ENCODE data around the gene LMX1A. TPM values are rescaled to one million over a fixed set of nuclear protein-coding genes. Genes with fewer than 3 reads are reported as not detected.

Gene LMX1A
- total and polyA plus RNA-seq, 2 of the 13 experiments (the other 11 are each of a cell fraction or from before 2014, with no cell fraction given) = 0.07 TPM; not detected in 1

GRCh38 chr1:165325460-165326203 lies 30.9 kb downstream of the LMX1A start:
- ChIA-PET POLR2A (no interaction called here), CTCF (ENCODE audit: low intra/inter-chr PET ratio, low total read pairs) (no interaction called here)
- WGBS (ENCODE audit: low lambda C conversion rate) = 40% methylated on average over 7 of the region's 7 CpGs
- Histone ChIP-seq H2AFZ (ENCODE audit: low read length) (no peak overlapping the region), H3K4me2 (ENCODE audit: low read depth, low read length) (no peak overlapping the region), H3K4me1 (ENCODE audit: insufficient read depth, low read length) (peaks cover 16% of the 10 kb centered on the region), H3K27ac (ENCODE audit: extremely low read length, insufficient read depth, low read length) (no peak overlapping the region), H3K9me3 (ENCODE audit: low read length) (no peaks in the 10 kb centered on the region), H3K36me3 (replicated peaks in 1 of 2; ENCODE audit: control insufficient read depth in 1 of 2, insufficient read depth in 2 of 2, low read length in 2 of 2) (no peaks in the 10 kb centered on the region), H4K20me1 (ENCODE audit: insufficient read depth, low read length) (no peaks in the 10 kb centered on the region), H3K4me3 (replicated peaks in 1 of 3; ENCODE audit: insufficient read depth in 1 of 3, low read depth in 2 of 3, low read length in 3 of 3) (no peak overlapping the region), H3K79me2 (ENCODE audit: insufficient read depth, low read length) (no peaks in the 10 kb centered on the region), H3K9ac (ENCODE audit: insufficient read depth, low read depth, low read length) (no peak overlapping the region), H3K27me3 (ENCODE audit: control insufficient read depth in 1 of 2, insufficient read depth in 2 of 2, low read length in 2 of 2) (no peaks in the 10 kb centered on the region)
- BruUV-seq (replicated peaks) = no TSS peak
- TF ChIP-seq PHF8 (CRISPR knock-in tag; IDR thresholded peaks at IDR 0.05) = no peak
- TF ChIP-seq ZNF251 (CRISPR knock-in tag; IDR thresholded peaks at IDR 0.05) = no peak
- TF ChIP-seq NFE2 (CRISPR knock-in tag; IDR thresholded peaks at IDR 0.05) = no peak
- no peak for TF ChIP-seq DPF2 (CRISPR knock-in tag; IDR thresholded peaks at IDR 0.05; ENCODE audit: borderline replicate concordance, low read depth)
- TF ChIP-seq, protein P1, sequence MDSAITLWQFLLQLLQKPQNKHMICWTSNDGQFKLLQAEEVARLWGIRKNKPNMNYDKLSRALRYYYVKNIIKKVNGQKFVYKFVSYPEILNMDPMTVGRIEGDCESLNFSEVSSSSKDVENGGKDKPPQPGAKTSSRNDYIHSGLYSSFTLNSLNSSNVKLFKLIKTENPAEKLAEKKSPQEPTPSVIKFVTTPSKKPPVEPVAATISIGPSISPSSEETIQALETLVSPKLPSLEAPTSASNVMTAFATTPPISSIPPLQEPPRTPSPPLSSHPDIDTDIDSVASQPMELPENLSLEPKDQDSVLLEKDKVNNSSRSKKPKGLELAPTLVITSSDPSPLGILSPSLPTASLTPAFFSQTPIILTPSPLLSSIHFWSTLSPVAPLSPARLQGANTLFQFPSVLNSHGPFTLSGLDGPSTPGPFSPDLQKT (CRISPR knock-in tag; IDR thresholded peaks at IDR 0.05; ENCODE audit: borderline replicate concordance) = no peak
- no peak for TF ChIP-seq ZNF710 (CRISPR knock-in tag; IDR thresholded peaks at IDR 0.05; ENCODE audit: borderline replicate concordance)
- no peak for TF ChIP-seq IRF2 (CRISPR knock-in tag; IDR thresholded peaks at IDR 0.05)
- TF ChIP-seq SKIL (CRISPR knock-in tag; IDR thresholded peaks at IDR 0.05; ENCODE audit: borderline replicate concordance) = no peak
- TF ChIP-seq JUND (CRISPR knock-in tag; IDR thresholded peaks at IDR 0.05) = no peak
- intact Hi-C loops (cut with micrococcal nuclease; ENCODE audit: unreplicated experiment) (no loop called here), in situ Hi-C loops (cut with HindIII; ENCODE audit: extremely low pct_ligation_motif_present, low pct_unique_long_range_greater_than_20kb) (no loop called here)
- DNase-seq (ENCODE audit: low spot score) (no peak), ATAC-seq (no peak), FAIRE-seq (no peak)
